Measurements from ENCODE around the gene PLTP. TPM values are rescaled to one million over a fixed set of nuclear protein-coding genes. Genes with fewer than 3 reads are reported as not detected.

The PLTP gene
- total RNA-seq, 1 experiment from 2014 or later = 62.5 TPM

GRCh38 chr20:45887346-45887715 is 24.6 kb downstream of the PLTP start, which contains the start of gene SPATA25:
SPATA25 (minus strand) TSS chr20:45887622; CDS start chr20:45887590, 32 bp downstream.
- no peak within 1 kb of the TSS for H3K18ac ChIP-seq (ENCODE audit: insufficient read length, low read depth, low read length)
- no peaks in the 10 kb centered on the region for H3K27me3 ChIP-seq (ENCODE audit: insufficient read depth, low read length)
- H3K27ac ChIP-seq (ENCODE audit: insufficient read length, low read depth, low read length) = no peak within 1 kb of the TSS
- Mint-ChIP-seq H3K9me3 (no peaks in the 10 kb centered on the region; a peak in 1 of 5 replicates), H3K27ac (peak within 1 kb of the TSS in 1 of 3 experiments; percentile 16; a peak in 1 of 7 replicates), H3K4me1 (peaks cover 4 to 13% of the 10 kb centered on the region in 2 experiments; a peak in 3 of 4 replicates), H3K27me3 (ENCODE audit: low read depth) (no peaks in the 10 kb centered on the region), H3K4me3 (no peak within 1 kb of the TSS; a peak in 1 of 5 replicates), H3K36me3 (ENCODE audit: insufficient read depth in 1 of 3, low read depth in 3 of 3) (peaks cover 20 to 32% (median 24%) of the 10 kb centered on the region in 3 experiments)
- no peak within 1 kb of the TSS for H4K91ac ChIP-seq (ENCODE audit: insufficient read length, low read depth, low read length)
- no peak within 1 kb of the TSS for H3K4ac ChIP-seq (ENCODE audit: low read depth, low read length)
- no peaks in the 10 kb centered on the region for H3K4me1 ChIP-seq (ENCODE audit: insufficient read depth, low read length)
- no peaks in the 10 kb centered on the region for H3K9me3 ChIP-seq (ENCODE audit: control insufficient read depth, low read depth, low read length)
- no peak within 1 kb of the TSS for H2BK15ac ChIP-seq (ENCODE audit: low read depth, low read length)
- H3K79me1 ChIP-seq (ENCODE audit: insufficient read depth, low read depth, low read length, poor library complexity, severe bottlenecking) = no peaks in the 10 kb centered on the region
- no peak within 1 kb of the TSS for H3K4me2 ChIP-seq (ENCODE audit: insufficient read depth, insufficient read length, low read length)
- H2BK5ac ChIP-seq (ENCODE audit: insufficient read length, low read length) = no peak within 1 kb of the TSS
- no peak within 1 kb of the TSS for H3K56ac ChIP-seq (ENCODE audit: insufficient read length, low read depth, low read length)
- H3K79me2 ChIP-seq (ENCODE audit: insufficient read depth, low read length) = no peaks in the 10 kb centered on the region
- no peak within 1 kb of the TSS for H2BK120ac ChIP-seq (ENCODE audit: low read depth, low read length, poor library complexity, severe bottlenecking)
- H4K5ac ChIP-seq (ENCODE audit: insufficient read length, low read depth, low read length) = no peak within 1 kb of the TSS
- no peaks in the 10 kb centered on the region for H4K20me1 ChIP-seq (ENCODE audit: control insufficient read depth, insufficient read depth, insufficient read length)
- no peak within 1 kb of the TSS for H2AK5ac ChIP-seq (ENCODE audit: insufficient read length, low read length)
- 100% methylated on average over 1 of the region's 8 CpGs for WGBS (ENCODE audit: extremely low coverage, insufficient read length, low lambda C conversion rate)
- H2BK20ac ChIP-seq (ENCODE audit: low read depth, low read length, poor library complexity, severe bottlenecking) = no peak within 1 kb of the TSS
- no peak within 1 kb of the TSS for H2AFZ ChIP-seq (ENCODE audit: low read length)
- no peak within 1 kb of the TSS for H2BK12ac ChIP-seq (ENCODE audit: insufficient read length, low read depth, low read length)
- DNase-seq = no peak
- no peak within 1 kb of the TSS for H3T11ph ChIP-seq (ENCODE audit: low read length)
- TF ChIP-seq CTCF (conservative IDR thresholded peaks at IDR 0.05) = no peak
- no peak within 1 kb of the TSS for H4K8ac ChIP-seq (replicated peaks; ENCODE audit: insufficient read length, low read depth, low read length)
- H3K23ac ChIP-seq (ENCODE audit: insufficient read length, low read depth, low read length) = no peak within 1 kb of the TSS
- peaks cover 13% of the 10 kb centered on the region for H3K23me2 ChIP-seq (ENCODE audit: insufficient read length, low read depth, low read length, poor library complexity, severe bottlenecking)
- H3K9ac ChIP-seq (ENCODE audit: extremely low read depth, insufficient read length, low read length) = no peak within 1 kb of the TSS
- no peak within 1 kb of the TSS for H3K14ac ChIP-seq (ENCODE audit: insufficient read depth, low read length)
